OCI-LY7 (cell line): ENCODE measurements around the gene SYNDIG1L. TPM values are rescaled to one million over a fixed set of nuclear protein-coding genes. Genes with fewer than 3 reads are reported as not detected.

Experiments
- BruUV-seq: library from RNA; stranded (reverse); fragments of 400-500 nt; replicated peaks from 2 replicates; lab custom pipeline; 2021; lab: Mats Ljungman, UMichigan
- CTCF ChIA-PET: fragments of 300-600 bp; sonication (Branson Sonifier 250); formaldehyde crosslinking; loops from one replicate; lab custom pipeline; 2022; ENCODE audit warnings: antibody characterized with exemption; ENCODE audit not compliant: unreplicated experiment; lab: Charles Lee
- POLR2A ChIA-PET: fragments of 300-600 bp; sonication (Branson Sonifier 250); formaldehyde crosslinking; loops from one replicate; lab custom pipeline; 2022; ENCODE audit warnings: antibody characterized with exemption; lab: Charles Lee
- DNase-seq: peaks from one replicate; pipeline ENCODE4 v3.0.0-alpha.2; 2015; ENCODE audit warnings: low spot score
- H2AFZ ChIP-seq: fragments of 200-600 bp; sonication (generic), shearing (Covaris generic); 2 replicates; pipeline ENCODE4 v1.6.1; 2014; ENCODE audit warnings: mild to moderate bottlenecking, antibody characterized with exemption, low read length, moderate library complexity
- H3K27ac ChIP-seq: fragments of 200-600 bp; sonication (generic); 2 replicates; pipeline ENCODE4 v1.5.1; 2014; ENCODE audit warnings: mixed run types, low read depth, mild to moderate bottlenecking, moderate library complexity, low read length, inconsistent platforms; ENCODE audit not compliant: poor library complexity, severe bottlenecking
- H3K36me3 ChIP-seq: fragments of 200-600 bp; sonication (generic); 2 replicates; pipeline ENCODE4 v1.6.1; 2014; ENCODE audit warnings: mild to moderate bottlenecking, antibody characterized with exemption, low read length, moderate library complexity, mixed read lengths; ENCODE audit not compliant: insufficient read depth
- H3K4me1 ChIP-seq: fragments of 200-600 bp; sonication (generic); 2 replicates; pipeline ENCODE4 v1.5.1; 2014; ENCODE audit warnings: mild to moderate bottlenecking, low read length; ENCODE audit not compliant: insufficient read depth, poor library complexity, severe bottlenecking
- H3K4me2 ChIP-seq: fragments of 200-600 bp; sonication (generic); 2 replicates; pipeline ENCODE4 v1.6.1; 2014; ENCODE audit warnings: mild to moderate bottlenecking, low read length
- H3K4me3 ChIP-seq: fragments of 200-600 bp; sonication (generic); 2 replicates; pipeline ENCODE4 v1.5.1; 2014; ENCODE audit warnings: mild to moderate bottlenecking, low read depth, low read length; ENCODE audit not compliant: poor library complexity, severe bottlenecking
- H3K79me2 ChIP-seq: fragments of 200-600 bp; sonication (generic); 2 replicates; pipeline ENCODE4 v1.6.1; 2016; ENCODE audit warnings: low read depth, mild to moderate bottlenecking, low read length, moderate library complexity, mixed read lengths; ENCODE audit not compliant: insufficient read depth
- H3K9me2 ChIP-seq: fragments of 200-600 bp; sonication (generic); 2 replicates; pipeline ENCODE4 v1.6.1; 2016; ENCODE audit warnings: mild to moderate bottlenecking, low read length, mixed read lengths; ENCODE audit not compliant: insufficient read depth
- H3K9me3 ChIP-seq: fragments of 200-600 bp; sonication (generic); 2 replicates; pipeline ENCODE4 v1.6.1; 2014; ENCODE audit warnings: mild to moderate bottlenecking, mixed run types, low read length, mixed read lengths
- H4K20me1 ChIP-seq: fragments of 200-600 bp; sonication (generic); 2 replicates; pipeline ENCODE4 v1.6.1; 2014; ENCODE audit warnings: mild to moderate bottlenecking, antibody characterized with exemption, low read length, moderate library complexity, mixed read lengths; ENCODE audit not compliant: insufficient read depth
- CTCF ChIP-seq: fragments of 200-600 bp; sonication (generic); conservative IDR thresholded peaks from 2 replicates; pipeline ENCODE4 v1.5.1; 2014; ENCODE audit warnings: mild to moderate bottlenecking, antibody characterized with exemption, low read length, moderate library complexity, mixed read lengths
- EZH2phosphoT487 ChIP-seq: fragments of 200-600 bp; sonication (generic); IDR thresholded peaks from 2 replicates; pipeline ENCODE4 v1.6.1; 2018; ENCODE audit warnings: low read depth, borderline replicate concordance, mild to moderate bottlenecking, mixed run types, antibody characterized with exemption, low read length, moderate library complexity, mixed read lengths
- intact Hi-C: fragments of 100-400 bp; cut with micrococcal nuclease; formaldehyde crosslinking; loops from one replicate; pipeline ENCODE4 v1.10.0; 2022; ENCODE audit not compliant: unreplicated experiment
- total RNA-seq, 2 experiments: library from RNA; depleted of rRNA in 1 of 2; stranded (reverse); fragments of >200 nt in 1 of 2; shearing (Covaris generic) in 1 of 2; gene quantifications; 2 replicates each; pipeline ENCODE4 v1.2.3, GENCODE V29; 2014 to 2022

The SYNDIG1L gene
- total RNA-seq, 2 experiments from 2014 or later = not detected

GRCh38 chr14:74429991-74430390 is 4.0 kb upstream of the SYNDIG1L start:
- DNase-seq = no peak
- Histone ChIP-seq H3K4me3 (no peak overlapping the region), H3K4me1 (no peaks in the 10 kb centered on the region), H3K27ac (no peak overlapping the region), H4K20me1 (no peaks in the 10 kb centered on the region), H3K9me3 (no peaks in the 10 kb centered on the region), H3K9me2 (no peaks in the 10 kb centered on the region), H3K79me2 (no peaks in the 10 kb centered on the region), H3K36me3 (no peaks in the 10 kb centered on the region), H3K4me2 (no peak overlapping the region), H2AFZ (no peak overlapping the region)
- TF ChIP-seq CTCF (no peak), EZH2phosphoT487 (no peak)
- CTCF ChIA-PET = no interaction called here
- POLR2A ChIA-PET = no interaction called here
- no TSS peak for BruUV-seq
- intact Hi-C loops = no loop called here

- BruUV-seq = no TSS peak
Measured at GRCh38 chr14:74429221-74429691, 3.2 kb upstream of the SYNDIG1L start.

More at GRCh38 chr14:74429221-74429691, 3.2 kb upstream of the SYNDIG1L start:
- no peaks in the 10 kb centered on the region for H3K36me3 ChIP-seq
- no peak overlapping the region for H3K4me3 ChIP-seq
- H3K27ac ChIP-seq = no peak overlapping the region
- no peak for DNase-seq
- no peak overlapping the region for H3K4me2 ChIP-seq
- no peaks in the 10 kb centered on the region for H3K79me2 ChIP-seq
- no peak overlapping the region for H2AFZ ChIP-seq
- no peaks in the 10 kb centered on the region for H3K9me2 ChIP-seq
- intact Hi-C loops = no loop called here
- H4K20me1 ChIP-seq = no peaks in the 10 kb centered on the region
- POLR2A ChIA-PET = interaction anchor here (0.7 kb wide), 1 partner anchor 32 kb away, joined by 3 read pairs; no protein-coding TSS in a partner anchor
- H3K9me3 ChIP-seq = no peaks in the 10 kb centered on the region
- H3K4me1 ChIP-seq = no peaks in the 10 kb centered on the region
- TF ChIP-seq EZH2phosphoT487 (no peak), CTCF (no peak)
- CTCF ChIA-PET = no interaction called here
